ENCODE results near the gene KCTD10. TPM values are rescaled to one million over a fixed set of nuclear protein-coding genes. Genes with fewer than 3 reads are reported as not detected.

KCTD10 gene
- total RNA-seq, 2 experiments from 2014 or later = 37.4 to 38.2 TPM

- Mint-ChIP-seq H3K4me3 (no peak overlapping the region), H3K27ac (no peak overlapping the region), H3K27me3 (no peaks in the 10 kb centered on the region), H3K4me1 (ENCODE audit: low read depth) (no peaks in the 10 kb centered on the region), H3K9me3 (no peaks in the 10 kb centered on the region), H3K36me3 (ENCODE audit: low read depth) (peaks cover 7% of the 10 kb centered on the region)
- ChIA-PET CTCF (interaction anchor here (1.0 to 1.6 kb wide), 5 partner anchors 14 to 23 kb away, joined by 3 to 7 read pairs (median 3); no protein-coding TSS in a partner anchor), POLR2A (interaction anchor here (0.6 kb wide), 1 partner anchor 299 kb away, joined by 4 read pairs; no protein-coding TSS in a partner anchor)
- TF ChIP-seq CTCF (IDR thresholded peaks at IDR 0.05) = no peak
- ATAC-seq (no peak), DNase-seq (no peak)
- intact Hi-C loops (cut with micrococcal nuclease) = no loop called here
Measured at GRCh38 chr12:109448707-109449390, 28.3 kb downstream of the KCTD10 start.

- Mint-ChIP-seq H3K27ac (no peak overlapping the region), H3K36me3 (ENCODE audit: low read depth) (peaks cover 7% of the 10 kb centered on the region), H3K27me3 (no peaks in the 10 kb centered on the region), H3K4me3 (no peak overlapping the region), H3K9me3 (no peaks in the 10 kb centered on the region), H3K4me1 (ENCODE audit: low read depth) (no peaks in the 10 kb centered on the region)
- no peak for TF ChIP-seq CTCF (IDR thresholded peaks at IDR 0.05)
- DNase-seq = no peak
- ChIA-PET POLR2A (no interaction called here), CTCF (interaction anchor here (1.0 to 1.5 kb wide), 4 partner anchors 15 to 23 kb away, joined by 3 to 7 read pairs (median 3); no protein-coding TSS in a partner anchor)
- ATAC-seq = no peak
- intact Hi-C loops (cut with micrococcal nuclease) = no loop called here
Measured at GRCh38 chr12:109448272-109448671, 28.8 kb downstream of the KCTD10 start.

- Mint-ChIP-seq H3K36me3 (ENCODE audit: low read depth) (peaks cover 7% of the 10 kb centered on the region), H3K9me3 (no peaks in the 10 kb centered on the region), H3K27me3 (no peaks in the 10 kb centered on the region), H3K4me3 (no peak overlapping the region), H3K4me1 (ENCODE audit: low read depth) (no peaks in the 10 kb centered on the region), H3K27ac (no peak overlapping the region)
- DNase-seq (no peak), ATAC-seq (no peak)
- intact Hi-C loops (cut with micrococcal nuclease) = no loop called here
- CTCF ChIA-PET = interaction anchor here (1.1 to 1.5 kb wide), 3 partner anchors 15 to 24 kb away, joined by 3 to 7 read pairs (median 3); no protein-coding TSS in a partner anchor
- no peak for TF ChIP-seq CTCF (IDR thresholded peaks at IDR 0.05)
- POLR2A ChIA-PET = no interaction called here
Measured at GRCh38 chr12:109447482-109447881, 29.6 kb downstream of the KCTD10 start.

GRCh38 chr12:109446869-109447268 lies 30.2 kb downstream of the KCTD10 start:
- Mint-ChIP-seq H3K4me1 (ENCODE audit: low read depth) (no peaks in the 10 kb centered on the region), H3K27me3 (no peaks in the 10 kb centered on the region), H3K9me3 (no peaks in the 10 kb centered on the region), H3K36me3 (ENCODE audit: low read depth) (peaks cover 5% of the 10 kb centered on the region), H3K27ac (no peak overlapping the region), H3K4me3 (no peak overlapping the region)
- intact Hi-C loops (cut with micrococcal nuclease) = no loop called here
- CTCF ChIA-PET = no interaction called here
- DNase-seq (no peak), ATAC-seq (no peak)
- POLR2A ChIA-PET = no interaction called here
- no peak for TF ChIP-seq CTCF (IDR thresholded peaks at IDR 0.05)

- POLR2A ChIA-PET = no interaction called here
- no peak for TF ChIP-seq CTCF (IDR thresholded peaks at IDR 0.05)
Measured at GRCh38 chr12:109445191-109445609, 31.9 kb downstream of the KCTD10 start.

More at GRCh38 chr12:109445191-109445609, 31.9 kb downstream of the KCTD10 start:
- H3K27me3 Mint-ChIP-seq = no peaks in the 10 kb centered on the region
- intact Hi-C loops (cut with micrococcal nuclease) = no loop called here
- H3K27ac Mint-ChIP-seq = no peak overlapping the region
- no peaks in the 10 kb centered on the region for H3K9me3 Mint-ChIP-seq
- no peak overlapping the region for H3K4me3 Mint-ChIP-seq
- CTCF ChIA-PET = interaction anchor here (1.5 kb wide), 1 partner anchor 12 kb away, joined by 5 read pairs; no protein-coding TSS in a partner anchor
- no peak for ATAC-seq
- no peak for DNase-seq
- no peaks in the 10 kb centered on the region for H3K4me1 Mint-ChIP-seq (ENCODE audit: low read depth)
- peaks cover 5% of the 10 kb centered on the region for H3K36me3 Mint-ChIP-seq (ENCODE audit: low read depth)

All from activated CD8-positive, alpha-beta T cell treated with anti-CD3 and anti-CD28 coated beads for 36 hours (primary cell).